Upper lobe of right lung (tissue), 1 donor: ENCODE measurements around the gene APBB3. TPM values are rescaled to one million over a fixed set of nuclear protein-coding genes. Genes with fewer than 3 reads are reported as not detected.
A peak's percentile ranks its signal among the peaks of the same experiment; 100 is the strongest.

Experiments used
- ATAC-seq: fragments of 200-7000 bp; cut with Tn5 transposase; one replicate; pipeline ENCODE4 v1.9.1; 2020; ENCODE audit warnings: mild to moderate bottlenecking, moderate library complexity
- DNase-seq: peaks from one replicate; pipeline ENCODE4 v3.0.0-alpha.2; 2020
- H3K27ac ChIP-seq: fragments of 200-600 bp; one replicate; pipeline ENCODE4 v1.8.0; 2022
- H3K27me3 ChIP-seq: fragments of 200-600 bp; one replicate; pipeline ENCODE4 v1.8.0; 2022; ENCODE audit warnings: mild to moderate bottlenecking
- H3K36me3 ChIP-seq: fragments of 200-600 bp; one replicate; pipeline ENCODE4 v1.8.0; 2022
- H3K4me1 ChIP-seq: fragments of 200-600 bp; one replicate; pipeline ENCODE4 v1.8.0; 2022
- H3K4me3 ChIP-seq: fragments of 200-600 bp; one replicate; pipeline ENCODE4 v1.8.0; 2022; ENCODE audit warnings: mild to moderate bottlenecking
- H3K9me3 ChIP-seq: fragments of 200-600 bp; one replicate; pipeline ENCODE4 v1.8.0; 2022
- intact Hi-C: fragments of 100-400 bp; cut with DNase I; formaldehyde crosslinking; loops from one replicate; pipeline ENCODE4 v1.11.0; 2022
- total RNA-seq: library from RNA; stranded (reverse); fragmentation: NEBNext Ultra II Directional; extraction: Animal tissue kit (Norgen Biotek cat#: 25700); gene quantifications from one replicate; pipeline ENCODE4 v1.2.1, GENCODE V29; 2021
- TF ChIP-seq, protein P1 (sequence below): fragments of 200-600 bp; IDR thresholded peaks from one replicate; pipeline ENCODE4 v1.8.0; 2022; ENCODE audit warnings: antibody characterized with exemption
- donor health status: DM: no; HTN: yes; CAD: no; lungs with severe emphysema.

APBB3 gene
- total RNA-seq, 1 donor from 2014 or later, result 25.8 TPM

DNA sequence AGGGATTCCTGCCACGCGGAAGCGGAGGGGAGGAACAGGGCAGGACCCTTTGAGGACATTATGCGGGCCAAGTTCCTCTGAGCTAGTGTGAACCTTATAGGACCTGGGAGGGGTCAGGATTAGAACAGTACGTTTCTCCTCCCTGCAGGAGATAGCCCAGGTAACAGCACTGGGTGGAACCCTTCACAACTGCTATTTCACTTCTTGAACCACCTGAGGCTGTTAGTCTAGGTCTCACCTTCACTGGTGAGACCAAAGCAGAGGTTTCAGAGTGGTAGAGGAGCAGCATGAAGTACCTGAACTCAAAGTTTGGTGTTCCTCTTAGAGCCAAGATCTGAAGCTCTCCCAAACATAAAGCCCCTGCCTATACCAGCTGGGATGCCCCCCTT lies 16.1 kb downstream of the APBB3 start:
- H3K4me3 ChIP-seq, result peak overlapping the region; percentile 59
- peaks cover 36% of the 10 kb centered on the region for H3K4me1 ChIP-seq
- peaks cover 67% of the 10 kb centered on the region for H3K36me3 ChIP-seq
- H3K9me3 ChIP-seq, result no peaks in the 10 kb centered on the region
- TF ChIP-seq, protein P1, sequence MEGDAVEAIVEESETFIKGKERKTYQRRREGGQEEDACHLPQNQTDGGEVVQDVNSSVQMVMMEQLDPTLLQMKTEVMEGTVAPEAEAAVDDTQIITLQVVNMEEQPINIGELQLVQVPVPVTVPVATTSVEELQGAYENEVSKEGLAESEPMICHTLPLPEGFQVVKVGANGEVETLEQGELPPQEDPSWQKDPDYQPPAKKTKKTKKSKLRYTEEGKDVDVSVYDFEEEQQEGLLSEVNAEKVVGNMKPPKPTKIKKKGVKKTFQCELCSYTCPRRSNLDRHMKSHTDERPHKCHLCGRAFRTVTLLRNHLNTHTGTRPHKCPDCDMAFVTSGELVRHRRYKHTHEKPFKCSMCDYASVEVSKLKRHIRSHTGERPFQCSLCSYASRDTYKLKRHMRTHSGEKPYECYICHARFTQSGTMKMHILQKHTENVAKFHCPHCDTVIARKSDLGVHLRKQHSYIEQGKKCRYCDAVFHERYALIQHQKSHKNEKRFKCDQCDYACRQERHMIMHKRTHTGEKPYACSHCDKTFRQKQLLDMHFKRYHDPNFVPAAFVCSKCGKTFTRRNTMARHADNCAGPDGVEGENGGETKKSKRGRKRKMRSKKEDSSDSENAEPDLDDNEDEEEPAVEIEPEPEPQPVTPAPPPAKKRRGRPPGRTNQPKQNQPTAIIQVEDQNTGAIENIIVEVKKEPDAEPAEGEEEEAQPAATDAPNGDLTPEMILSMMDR, result no peak
- DNase-seq, result no peak
- intact Hi-C loops, result no loop called here
- no peaks in the 10 kb centered on the region for H3K27me3 ChIP-seq
- H3K27ac ChIP-seq, result peak overlapping the region; percentile 97
- peak; percentile 72 for ATAC-seq

DNA sequence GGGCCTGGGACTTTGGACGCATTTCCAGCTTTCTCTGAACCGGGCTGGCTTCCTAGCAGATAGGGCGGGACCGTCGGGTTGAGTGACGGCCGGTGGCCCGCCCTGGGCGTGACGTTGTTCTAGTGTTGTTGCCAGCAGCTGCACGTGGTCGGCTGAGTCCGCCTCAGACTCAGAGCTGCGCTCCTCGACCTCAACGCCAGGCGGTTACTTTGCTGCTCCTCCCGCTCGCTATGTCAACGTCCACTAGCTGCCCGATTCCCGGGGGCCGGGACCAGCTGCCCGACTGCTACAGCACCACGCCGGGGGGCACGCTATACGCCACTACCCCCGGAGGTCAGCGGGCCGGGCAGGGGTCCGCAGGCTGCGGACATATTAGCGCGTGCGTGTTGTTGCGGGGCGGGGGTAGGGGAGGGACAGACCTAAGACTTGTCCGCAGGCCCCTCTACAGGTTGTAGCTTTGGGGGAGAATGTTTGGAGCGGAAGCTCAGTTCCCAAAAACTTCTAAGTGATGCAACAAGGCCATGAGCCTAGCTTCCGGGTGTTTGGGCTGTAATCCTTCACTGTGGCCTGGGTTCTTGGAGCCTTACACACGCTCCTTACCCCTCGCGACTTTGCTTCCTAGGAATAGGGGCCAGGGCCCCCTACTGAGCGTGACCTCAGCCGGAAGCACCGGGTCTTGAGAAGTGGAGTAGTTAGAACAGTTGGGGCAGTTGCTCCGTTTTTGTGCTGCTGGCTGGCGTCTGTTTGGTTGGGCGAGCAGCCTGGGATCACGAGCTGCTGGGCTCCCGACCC lies 16.7 kb downstream of the APBB3 start, which contains the start of gene EIF4EBP3:
TSS of gene EIF4EBP3 (plus strand) at position 155 of the 792 bp plus-strand sequence. CDS start at position 231, 76 bp downstream.
- TF ChIP-seq, protein P1, result peak; percentile 62
- peak within 1 kb of the TSS; percentile 59 for H3K4me3 ChIP-seq
- peaks cover 36% of the 10 kb centered on the region for H3K4me1 ChIP-seq
- DNase-seq, result peak; percentile 98
- no peaks in the 10 kb centered on the region for H3K27me3 ChIP-seq
- H3K36me3 ChIP-seq, result peaks cover 67% of the 10 kb centered on the region
- intact Hi-C loops, result no loop called here
- no peaks in the 10 kb centered on the region for H3K9me3 ChIP-seq
- peak within 1 kb of the TSS; percentile 97 for H3K27ac ChIP-seq
- peak; percentile 96 for ATAC-seq

DNA sequence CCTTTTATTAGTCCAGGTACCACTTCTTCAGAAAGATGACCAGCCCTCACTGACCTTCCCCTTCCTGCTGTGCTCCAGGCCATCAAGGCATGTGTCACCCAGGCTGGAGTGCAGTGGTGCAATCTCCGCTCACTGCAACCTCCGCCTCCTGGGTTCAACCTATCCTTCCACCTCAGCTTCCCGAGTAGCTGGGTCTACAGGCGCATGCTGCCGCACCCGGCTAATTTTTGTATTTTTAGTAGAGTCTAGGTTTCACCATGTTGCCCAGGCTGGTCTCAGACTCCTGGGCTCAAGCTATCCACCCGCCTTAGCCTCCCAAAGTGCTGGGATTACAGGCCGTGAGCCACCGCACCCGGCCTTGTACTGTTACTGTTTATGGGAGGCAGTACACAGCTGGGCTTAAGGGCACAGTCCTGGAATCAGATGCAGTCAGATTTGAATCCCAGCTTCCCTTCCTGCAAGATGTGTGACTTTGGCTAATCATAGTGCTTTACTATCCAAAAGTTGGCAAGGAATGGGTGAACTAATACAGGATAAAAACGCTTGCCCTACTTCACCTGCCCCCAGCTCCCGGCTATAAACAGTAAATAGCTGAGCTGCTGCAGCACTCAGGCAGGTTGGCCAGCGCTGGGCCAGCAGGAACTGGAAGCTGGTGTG lies 17.4 kb downstream of the APBB3 start:
- Histone ChIP-seq H3K36me3 (peaks cover 68% of the 10 kb centered on the region), H3K27ac (peak overlapping the region; percentile 97), H3K4me1 (peaks cover 36% of the 10 kb centered on the region), H3K9me3 (no peaks in the 10 kb centered on the region), H3K4me3 (peak overlapping the region; percentile 59), H3K27me3 (no peaks in the 10 kb centered on the region)
- intact Hi-C loops, result no loop called here
- DNase-seq (no peak), ATAC-seq (no peak)
- TF ChIP-seq, protein P1, result no peak

DNA sequence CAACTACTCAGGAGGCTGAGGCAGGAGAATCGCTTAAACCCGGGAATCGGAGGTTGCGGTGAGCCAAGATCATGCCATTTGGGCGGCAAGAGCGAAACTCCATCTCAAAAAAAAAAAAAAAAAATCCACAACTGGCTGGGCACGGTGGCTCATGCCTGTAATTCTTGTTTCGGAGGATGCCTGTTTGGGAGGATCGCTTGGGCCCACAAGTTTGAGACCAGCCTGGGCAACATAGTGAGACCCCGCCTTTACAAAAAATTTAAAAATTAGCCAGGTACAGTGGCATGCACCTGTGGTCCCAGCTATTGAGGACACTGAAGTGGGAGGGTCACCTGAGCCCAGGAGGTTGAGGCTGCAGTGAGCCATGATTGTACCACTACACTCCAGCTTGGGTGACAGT lies 18.8 kb downstream of the APBB3 start:
- DNase-seq, result no peak
- Histone ChIP-seq H3K27me3 (no peaks in the 10 kb centered on the region), H3K36me3 (peaks cover 68% of the 10 kb centered on the region), H3K4me3 (no peak overlapping the region), H3K27ac (no peak overlapping the region), H3K9me3 (no peaks in the 10 kb centered on the region), H3K4me1 (peaks cover 36% of the 10 kb centered on the region)
- ATAC-seq, result no peak
- intact Hi-C loops, result no loop called here
- TF ChIP-seq, protein P1, result no peak

DNA sequence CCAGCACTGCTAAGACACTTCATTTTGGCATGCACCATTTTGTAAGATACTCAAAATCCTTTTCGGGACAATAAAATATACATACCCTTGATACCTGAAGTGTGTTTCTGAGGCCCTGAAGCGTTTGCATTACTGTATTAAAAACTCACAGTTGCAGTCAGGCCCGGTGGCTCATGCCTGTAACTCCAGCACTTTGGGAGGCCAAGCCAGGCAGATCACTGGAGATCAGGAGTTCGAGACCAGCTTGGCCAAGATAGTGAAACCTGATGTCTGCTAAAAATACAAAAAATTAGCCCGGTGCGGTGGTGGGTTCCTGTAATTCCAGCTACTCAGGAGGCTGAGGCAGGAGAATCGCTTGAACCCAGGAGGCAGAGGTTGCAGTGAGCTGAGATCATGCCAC lies 19.4 kb downstream of the APBB3 start:
- Histone ChIP-seq H3K9me3 (no peaks in the 10 kb centered on the region), H3K27ac (no peak overlapping the region), H3K4me3 (no peak overlapping the region), H3K27me3 (no peaks in the 10 kb centered on the region), H3K36me3 (peaks cover 68% of the 10 kb centered on the region), H3K4me1 (peaks cover 35% of the 10 kb centered on the region)
- TF ChIP-seq, protein P1, result no peak
- intact Hi-C loops, result no loop called here
- DNase-seq, result no peak
- no peak for ATAC-seq
